GM06990 (cell line): ENCODE measurements around the gene ACTN2.
"Not testable (repeated sequence)": the region's sequence is repeated elsewhere in the genome, so short reads cannot be mapped to it uniquely, and the experiment has no call there.

Source experiments
- DNase-seq: peaks from one replicate; pipeline ENCODE4 v3.0.0-alpha.2; 2011; ENCODE audit not compliant: insufficient read length; ENCODE audit errors: extremely low read depth
- H3K27me3 ChIP-seq: replicated peaks from 2 replicates; pipeline ENCODE4 v1.6.0; 2011; ENCODE audit warnings: low read length; ENCODE audit not compliant: control insufficient read depth, insufficient read depth
- H3K36me3 ChIP-seq: 2 replicates; pipeline ENCODE4 v1.5.1; 2011; ENCODE audit warnings: low read length; ENCODE audit not compliant: control insufficient read depth, insufficient read depth
- H3K4me3 ChIP-seq: replicated peaks from 2 replicates; pipeline ENCODE4 v1.5.1; 2011; ENCODE audit warnings: low read depth, mild to moderate bottlenecking, control low read depth, low read length
- TF ChIP-seq, protein P1 (sequence below): IDR thresholded peaks from 2 replicates; pipeline ENCODE4 v1.5.1; 2011; ENCODE audit warnings: low read length, control low read depth, mild to moderate bottlenecking, inconsistent platforms; ENCODE audit not compliant: insufficient read depth, poor library complexity, severe bottlenecking

The ACTN2 gene

DNA sequence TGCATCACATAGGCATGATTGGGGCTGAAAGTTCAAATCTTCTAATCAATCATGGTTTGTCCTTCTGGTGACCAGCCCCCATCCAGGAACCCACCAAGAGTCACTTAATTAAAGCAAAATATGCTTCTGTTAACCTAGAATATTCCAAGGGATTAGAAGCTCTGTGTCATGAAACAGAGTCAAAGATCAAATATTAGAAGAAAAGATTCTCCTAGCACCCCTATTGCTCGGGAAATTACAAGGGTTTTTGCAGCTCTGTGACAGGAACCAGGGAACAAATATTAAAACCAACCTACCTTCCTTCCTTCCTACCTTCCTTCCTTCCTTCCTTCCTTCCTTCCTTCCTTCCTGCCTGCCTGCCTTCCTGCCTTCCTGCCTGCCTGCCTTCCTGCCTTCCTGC, 31.8 kb upstream of the ACTN2 start:
- Histone ChIP-seq H3K27me3 (no peaks in the 10 kb centered on the region), H3K36me3 (no peaks in the 10 kb centered on the region), H3K4me3 (no peak overlapping the region)
- DNase-seq = no peak
- TF ChIP-seq, protein P1, sequence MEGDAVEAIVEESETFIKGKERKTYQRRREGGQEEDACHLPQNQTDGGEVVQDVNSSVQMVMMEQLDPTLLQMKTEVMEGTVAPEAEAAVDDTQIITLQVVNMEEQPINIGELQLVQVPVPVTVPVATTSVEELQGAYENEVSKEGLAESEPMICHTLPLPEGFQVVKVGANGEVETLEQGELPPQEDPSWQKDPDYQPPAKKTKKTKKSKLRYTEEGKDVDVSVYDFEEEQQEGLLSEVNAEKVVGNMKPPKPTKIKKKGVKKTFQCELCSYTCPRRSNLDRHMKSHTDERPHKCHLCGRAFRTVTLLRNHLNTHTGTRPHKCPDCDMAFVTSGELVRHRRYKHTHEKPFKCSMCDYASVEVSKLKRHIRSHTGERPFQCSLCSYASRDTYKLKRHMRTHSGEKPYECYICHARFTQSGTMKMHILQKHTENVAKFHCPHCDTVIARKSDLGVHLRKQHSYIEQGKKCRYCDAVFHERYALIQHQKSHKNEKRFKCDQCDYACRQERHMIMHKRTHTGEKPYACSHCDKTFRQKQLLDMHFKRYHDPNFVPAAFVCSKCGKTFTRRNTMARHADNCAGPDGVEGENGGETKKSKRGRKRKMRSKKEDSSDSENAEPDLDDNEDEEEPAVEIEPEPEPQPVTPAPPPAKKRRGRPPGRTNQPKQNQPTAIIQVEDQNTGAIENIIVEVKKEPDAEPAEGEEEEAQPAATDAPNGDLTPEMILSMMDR = no peak

DNA sequence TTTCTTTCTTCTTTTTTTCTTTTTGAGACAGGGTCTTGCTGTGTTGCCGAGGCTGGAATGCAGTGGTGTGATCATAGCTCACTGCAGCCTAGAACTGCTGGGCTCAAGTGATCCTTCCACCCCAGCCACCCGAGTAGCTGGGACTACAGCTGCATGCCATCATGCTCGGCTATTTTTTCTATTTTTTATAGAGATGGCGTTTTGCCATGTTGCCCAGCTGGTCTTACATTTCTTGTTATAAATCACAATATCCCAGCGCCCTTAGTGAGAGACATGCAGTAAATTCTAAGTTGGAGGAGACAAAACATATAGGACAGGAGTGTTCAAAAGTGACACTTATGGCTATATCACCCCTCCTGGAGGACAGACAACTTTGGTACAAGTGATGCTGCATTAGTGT, 31.3 kb upstream of the ACTN2 start:
- Histone ChIP-seq H3K27me3 (no peaks in the 10 kb centered on the region), H3K4me3 (no peak overlapping the region), H3K36me3 (no peaks in the 10 kb centered on the region)
- TF ChIP-seq, protein P1 = no peak
- DNase-seq = no peak

DNA sequence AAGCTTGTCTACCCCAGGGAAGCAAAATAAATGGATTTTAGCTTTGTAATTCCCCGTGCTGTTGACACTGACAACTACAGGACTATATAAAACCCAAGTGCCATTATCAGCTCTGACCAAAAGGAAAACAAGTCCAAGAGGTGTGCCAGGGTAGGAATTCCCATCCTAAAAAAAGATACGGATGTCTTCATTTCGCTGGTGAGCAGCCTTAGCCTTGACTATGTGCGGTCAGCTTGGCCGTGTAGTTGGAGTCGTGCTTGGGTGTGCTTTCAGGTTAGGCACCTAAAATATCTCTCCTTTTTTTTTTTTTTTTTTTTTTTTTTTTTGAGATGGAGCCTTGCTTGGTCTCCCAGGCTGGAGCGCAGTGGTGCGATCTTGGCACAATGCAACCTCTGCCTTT, 28.9 kb upstream of the ACTN2 start:
- Histone ChIP-seq H3K36me3 (no peaks in the 10 kb centered on the region), H3K27me3 (no peaks in the 10 kb centered on the region), H3K4me3 (no peak overlapping the region)
- TF ChIP-seq, protein P1 = no peak
- no peak for DNase-seq

DNA sequence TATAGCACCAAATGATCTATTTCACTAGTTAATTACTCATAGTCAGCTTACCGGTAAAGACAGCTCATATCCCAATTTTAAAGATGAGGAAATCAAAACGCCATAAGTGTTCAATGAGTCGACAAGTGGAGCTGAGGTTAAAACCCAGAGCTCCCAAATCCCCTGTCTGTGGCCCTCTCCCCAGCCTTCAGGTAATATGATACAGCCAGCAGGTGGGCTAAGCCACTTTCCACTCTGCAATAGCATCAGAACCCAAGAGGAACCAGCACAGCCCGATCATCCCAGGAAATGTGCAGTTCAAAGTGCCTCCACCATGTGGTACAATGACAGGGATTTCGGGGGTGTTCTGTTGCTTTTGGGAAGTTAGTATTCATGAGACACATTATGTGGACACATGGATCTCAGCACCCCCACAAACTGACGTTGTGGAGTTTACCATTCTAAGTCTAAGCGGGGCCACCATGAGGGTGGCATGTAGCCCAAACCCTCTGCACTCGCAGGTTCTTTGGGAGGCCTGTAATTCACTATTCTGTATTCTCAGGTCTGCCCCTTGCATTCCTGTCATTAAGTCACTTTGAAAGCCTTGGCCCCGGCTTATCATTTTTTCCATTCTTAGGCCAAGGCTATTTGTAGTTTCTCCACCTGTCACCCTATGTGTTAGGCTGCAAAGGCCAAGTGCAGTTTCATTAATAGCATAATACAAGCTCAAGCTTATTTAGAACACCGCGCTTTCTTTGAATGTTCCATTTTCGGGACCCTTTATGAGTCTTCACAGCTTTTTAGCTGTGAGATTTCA, 26.3 kb upstream of the ACTN2 start:
- TF ChIP-seq, protein P1 = no peak
- Histone ChIP-seq H3K36me3 (no peaks in the 10 kb centered on the region), H3K27me3 (no peaks in the 10 kb centered on the region), H3K4me3 (no peak overlapping the region)
- no peak for DNase-seq

DNA sequence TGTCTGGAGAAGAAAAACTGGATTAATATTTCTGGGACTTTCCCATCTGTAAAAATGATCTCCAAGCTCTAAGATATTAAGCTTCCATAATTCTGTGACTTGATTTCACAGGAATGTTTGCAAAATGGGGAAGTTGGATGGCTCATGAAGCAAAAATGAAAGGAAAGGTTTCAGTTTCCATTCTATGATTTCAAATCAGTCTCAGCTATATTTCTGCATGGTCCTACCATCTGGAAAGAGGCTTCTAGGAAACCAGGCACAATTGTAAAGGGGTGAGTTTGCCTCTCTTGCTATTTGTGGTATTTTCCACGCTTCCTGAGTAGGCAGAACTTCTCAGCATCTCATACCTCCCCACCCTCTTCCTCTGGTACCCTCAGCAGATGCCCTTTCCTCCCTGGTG, 22.4 kb upstream of the ACTN2 start:
- DNase-seq = no peak
- H3K36me3 ChIP-seq = no peaks in the 10 kb centered on the region
- no peak overlapping the region for H3K4me3 ChIP-seq
- TF ChIP-seq, protein P1 = no peak
- H3K27me3 ChIP-seq = no peaks in the 10 kb centered on the region

DNA sequence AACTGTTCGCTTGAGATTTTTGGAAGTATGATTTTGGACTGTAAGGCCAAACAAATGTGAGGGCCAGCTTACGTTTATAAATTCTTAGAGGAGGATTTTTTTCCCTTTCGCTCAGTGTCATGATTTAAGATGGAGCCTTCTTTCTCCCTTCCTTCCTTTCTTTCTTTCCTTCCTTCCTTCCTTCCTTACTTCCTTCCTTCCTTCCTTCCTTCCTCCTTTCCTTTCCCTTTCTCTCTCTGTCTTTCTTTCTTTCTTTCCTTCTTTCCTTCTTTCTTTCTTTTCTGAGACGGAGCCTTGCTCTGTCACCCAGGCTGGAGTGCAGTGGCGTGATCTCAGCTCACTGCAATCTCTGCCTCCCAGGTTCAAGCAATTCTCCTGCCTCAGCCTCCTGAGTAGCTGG, 17.4 kb upstream of the ACTN2 start:
- H3K36me3 ChIP-seq, H3K4me3 ChIP-seq, DNase-seq: not testable (repeated sequence)

More for the DNA sequence above, 17.4 kb upstream of the ACTN2 start:
- not testable (repeated sequence) for H3K27me3 ChIP-seq
